ENCODE results near the gene TGM6. TPM values are rescaled to one million over a fixed set of nuclear protein-coding genes. Genes with fewer than 3 reads are reported as not detected.

TGM6 gene
- polyA plus RNA-seq, 3 donors: not detected

DNA sequence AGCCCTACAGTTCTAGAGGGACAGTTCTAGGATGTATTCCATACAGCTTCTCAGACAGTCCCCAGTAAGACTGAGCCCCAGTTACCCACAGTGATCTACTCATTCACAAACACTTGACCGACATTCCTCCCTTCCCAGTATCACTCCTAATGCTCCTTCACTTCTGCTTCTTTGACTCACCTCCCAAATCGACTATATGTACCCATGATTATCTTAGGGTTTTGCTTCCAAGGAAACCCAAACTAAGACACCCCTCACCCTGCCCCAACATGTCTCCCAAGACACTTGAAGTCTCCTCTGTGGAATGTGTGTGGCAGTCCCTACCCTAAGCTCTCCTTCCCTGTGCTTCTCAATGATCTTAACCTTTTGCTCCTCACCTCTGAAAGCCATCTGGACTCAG, 23.6 kb upstream of the TGM6 start:
- Histone ChIP-seq H3K9me3 (replicated peaks in 1 of 2; ENCODE audit: control insufficient read depth in 1 of 2, insufficient read depth in 1 of 2, low read length in 2 of 2) (no peaks in the 10 kb centered on the region), H3K79me2 (ENCODE audit: insufficient read depth, low read length) (no peaks in the 10 kb centered on the region), H4K20me1 (ENCODE audit: insufficient read depth, low read length) (no peaks in the 10 kb centered on the region), H3K27ac (ENCODE audit: low read depth in 1 of 2, low read length in 2 of 2) (no peak overlapping the region), H3K27me3 (ENCODE audit: control insufficient read depth in 2 of 2, insufficient read depth in 2 of 2, low read length in 2 of 2) (peaks cover 29 to 33% of the 10 kb centered on the region in 2 donors), H2AFZ (ENCODE audit: insufficient read depth, low read depth, low read length, poor library complexity, severe bottlenecking) (no peak overlapping the region), H3K9ac (ENCODE audit: insufficient read depth, low read length, poor library complexity, severe bottlenecking) (no peak overlapping the region), H3K4me1 (ENCODE audit: control insufficient read depth in 1 of 2, insufficient read depth in 2 of 2, low read length in 2 of 2) (peaks cover 0 to 1% of the 10 kb centered on the region in 2 donors), H3K4me2 (replicated peaks; ENCODE audit: extremely low read depth, low read length, poor library complexity, severe bottlenecking) (no peak overlapping the region), H3K4me3 (replicated peaks in 1 of 3; ENCODE audit: low read depth in 2 of 3, low read length in 3 of 3) (no peak overlapping the region), H3K36me3 (replicated peaks in 1 of 2; ENCODE audit: control insufficient read depth in 1 of 2, insufficient read depth in 2 of 2, low read length in 2 of 2) (no peaks in the 10 kb centered on the region)
- Mint-ChIP-seq H3K4me1 (peaks cover 2% of the 10 kb centered on the region), H3K27ac (no peak overlapping the region), H3K27me3 (ENCODE audit: low read depth in 3 of 3) (peaks cover 33 to 77% (median 39%) of the 10 kb centered on the region in 3 donors), H3K36me3 (no peaks in the 10 kb centered on the region), H3K9me3 (peaks cover 7 to 23% (median 14%) of the 10 kb centered on the region in 7 donors), H3K4me3 (no peak overlapping the region)
- TF ChIP-seq, protein P1, sequence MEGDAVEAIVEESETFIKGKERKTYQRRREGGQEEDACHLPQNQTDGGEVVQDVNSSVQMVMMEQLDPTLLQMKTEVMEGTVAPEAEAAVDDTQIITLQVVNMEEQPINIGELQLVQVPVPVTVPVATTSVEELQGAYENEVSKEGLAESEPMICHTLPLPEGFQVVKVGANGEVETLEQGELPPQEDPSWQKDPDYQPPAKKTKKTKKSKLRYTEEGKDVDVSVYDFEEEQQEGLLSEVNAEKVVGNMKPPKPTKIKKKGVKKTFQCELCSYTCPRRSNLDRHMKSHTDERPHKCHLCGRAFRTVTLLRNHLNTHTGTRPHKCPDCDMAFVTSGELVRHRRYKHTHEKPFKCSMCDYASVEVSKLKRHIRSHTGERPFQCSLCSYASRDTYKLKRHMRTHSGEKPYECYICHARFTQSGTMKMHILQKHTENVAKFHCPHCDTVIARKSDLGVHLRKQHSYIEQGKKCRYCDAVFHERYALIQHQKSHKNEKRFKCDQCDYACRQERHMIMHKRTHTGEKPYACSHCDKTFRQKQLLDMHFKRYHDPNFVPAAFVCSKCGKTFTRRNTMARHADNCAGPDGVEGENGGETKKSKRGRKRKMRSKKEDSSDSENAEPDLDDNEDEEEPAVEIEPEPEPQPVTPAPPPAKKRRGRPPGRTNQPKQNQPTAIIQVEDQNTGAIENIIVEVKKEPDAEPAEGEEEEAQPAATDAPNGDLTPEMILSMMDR (IDR thresholded peaks at IDR 0.05): no peak
- 96% methylated on average over 2 of the region's 2 CpGs for WGBS (ENCODE audit: insufficient coverage)
- DNase-seq: no peak
- intact Hi-C loops (cut with micrococcal nuclease): no loop called here

DNA sequence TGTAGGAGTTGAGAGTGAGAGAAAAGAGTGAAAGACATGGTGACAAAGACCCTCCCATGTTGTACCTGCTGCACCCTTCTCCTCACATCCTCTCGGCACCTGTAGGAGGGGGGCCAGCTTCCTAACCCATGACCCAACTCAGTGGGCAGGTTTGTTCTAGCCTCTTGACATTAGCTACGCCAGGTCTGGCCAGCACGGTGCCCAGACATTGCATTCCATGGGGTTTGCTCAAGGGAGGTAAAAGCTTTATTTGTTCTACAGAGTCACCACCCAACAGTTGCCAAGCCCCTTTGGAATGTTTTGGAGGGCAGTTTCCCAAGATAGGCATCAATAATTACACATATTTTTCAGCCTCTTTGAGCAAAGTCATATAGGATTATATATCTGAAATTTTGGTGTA, 22.7 kb upstream of the TGM6 start:
- Mint-ChIP-seq H3K4me1 (no peaks in the 10 kb centered on the region), H3K36me3 (no peaks in the 10 kb centered on the region), H3K9me3 (peaks cover 7 to 23% (median 14%) of the 10 kb centered on the region in 7 donors), H3K27ac (no peak overlapping the region), H3K4me3 (no peak overlapping the region), H3K27me3 (ENCODE audit: low read depth in 3 of 3) (peaks cover 27 to 72% (median 33%) of the 10 kb centered on the region in 3 donors)
- TF ChIP-seq, protein P1 (IDR thresholded peaks at IDR 0.05): no peak
- no peaks in the 10 kb centered on the region for H4K20me1 ChIP-seq (ENCODE audit: insufficient read depth, low read length)
- H3K27me3 ChIP-seq (ENCODE audit: control insufficient read depth in 2 of 2, insufficient read depth in 2 of 2, low read length in 2 of 2): peaks cover 33% of the 10 kb centered on the region in 2 donors
- H2AFZ ChIP-seq (ENCODE audit: insufficient read depth, low read depth, low read length, poor library complexity, severe bottlenecking): no peak overlapping the region
- whole genome bisulfite sequencing (ENCODE audit: insufficient coverage): 100% methylated on average over 1 of the region's 3 CpGs
- H3K36me3 ChIP-seq (replicated peaks in 1 of 2; ENCODE audit: control insufficient read depth in 1 of 2, insufficient read depth in 2 of 2, low read length in 2 of 2): no peaks in the 10 kb centered on the region
- H3K27ac ChIP-seq (ENCODE audit: low read depth in 1 of 2, low read length in 2 of 2): no peak overlapping the region
- H3K4me3 ChIP-seq (replicated peaks in 1 of 3; ENCODE audit: low read depth in 2 of 3, low read length in 3 of 3): no peak overlapping the region
- no peak for DNase-seq
- H3K79me2 ChIP-seq (ENCODE audit: insufficient read depth, low read length): no peaks in the 10 kb centered on the region
- no peaks in the 10 kb centered on the region for H3K4me1 ChIP-seq (ENCODE audit: control insufficient read depth in 1 of 2, insufficient read depth in 2 of 2, low read length in 2 of 2)
- H3K9ac ChIP-seq (ENCODE audit: insufficient read depth, low read length, poor library complexity, severe bottlenecking): no peak overlapping the region
- intact Hi-C loops (cut with micrococcal nuclease): no loop called here
- no peak overlapping the region for H3K4me2 ChIP-seq (replicated peaks; ENCODE audit: extremely low read depth, low read length, poor library complexity, severe bottlenecking)
- no peaks in the 10 kb centered on the region for H3K9me3 ChIP-seq (replicated peaks in 1 of 2; ENCODE audit: control insufficient read depth in 1 of 2, insufficient read depth in 1 of 2, low read length in 2 of 2)
